Endometrial microvascular endothelial cells (primary cell): ENCODE measurements around the gene MAPKAPK3. TPM values are rescaled to one million over a fixed set of nuclear protein-coding genes. Genes with fewer than 3 reads are reported as not detected.

ENCODE experiments used
- in situ Hi-C: cut with HindIII; loops from 2 replicates; pipeline ENCODE4 v1.10.0; 2017; ENCODE audit warnings: low sequenced_read_pairs, low pct_unique_long_range_greater_than_20kb; ENCODE audit errors: inconsistent ontology term
- total RNA-seq: library from RNA; depleted of rRNA; stranded (reverse); fragments of >200 nt; gene quantifications from one replicate; pipeline ENCODE4 v1.2.3, GENCODE V29; 2015; ENCODE audit errors: inconsistent ontology term

MAPKAPK3 gene
- total RNA-seq, result 39.4 TPM

- in situ Hi-C loops, result loop anchor here (25.0 kb wide), 1 partner anchor 770 kb away; the partner anchor contains the start of genes MANF and RBM15B
These were observed at the start of gene MAPKAPK3 for GRCh38 chr3:50617096-50617791. MAPKAPK3 (plus strand) TSS chr3:50617151; CDS start chr3:50617566, 415 bp downstream.

- in situ Hi-C loops, result no loop called here
These were observed 49.4 kb upstream of the MAPKAPK3 start, which contains the start of gene C3orf18 for GRCh38 chr3:50567386-50568167. C3orf18 (minus strand) TSS chr3:50567747; CDS start chr3:50565699, 2,048 bp downstream.

- in situ Hi-C loops, result no loop called here
These were observed 47.8 kb upstream of the MAPKAPK3 start, which contains the start of gene HEMK1 for GRCh38 chr3:50568947-50569749. HEMK1 (plus strand) TSS chr3:50569522; CDS start chr3:50571105, 1,583 bp downstream.

- in situ Hi-C loops, result no loop called here
These were observed 46.3 kb upstream of the MAPKAPK3 start for GRCh38 chr3:50570508-50571279.

- in situ Hi-C loops, result no loop called here
These were observed 45.5 kb upstream of the MAPKAPK3 start for GRCh38 chr3:50571486-50571885.

- in situ Hi-C loops, result no loop called here
These were observed 44.8 kb upstream of the MAPKAPK3 start for GRCh38 chr3:50572158-50572557.

GRCh38 chr3:50572801-50573371, 44.1 kb upstream of the MAPKAPK3 start:
- in situ Hi-C loops, result no loop called here

GRCh38 chr3:50573566-50574443, 43.1 kb upstream of the MAPKAPK3 start:
- in situ Hi-C loops, result no loop called here

GRCh38 chr3:50574444-50574831, 42.5 kb upstream of the MAPKAPK3 start:
- in situ Hi-C loops, result no loop called here

GRCh38 chr3:50575372-50575771, 41.6 kb upstream of the MAPKAPK3 start:
- in situ Hi-C loops, result no loop called here

- in situ Hi-C loops, result no loop called here
These were observed 39.6 kb upstream of the MAPKAPK3 start for GRCh38 chr3:50577348-50577747.

GRCh38 chr3:50580683-50581458, 36.1 kb upstream of the MAPKAPK3 start:
- in situ Hi-C loops, result no loop called here

- in situ Hi-C loops, result no loop called here
These were observed 35.5 kb upstream of the MAPKAPK3 start for GRCh38 chr3:50581459-50581842.

- in situ Hi-C loops, result no loop called here
These were observed 34.9 kb upstream of the MAPKAPK3 start for GRCh38 chr3:50582083-50582482.

GRCh38 chr3:50583897-50584296, 33.1 kb upstream of the MAPKAPK3 start:
- in situ Hi-C loops, result no loop called here

- in situ Hi-C loops, result no loop called here
These were observed 32.6 kb upstream of the MAPKAPK3 start for GRCh38 chr3:50584391-50584790.
